Natural killer cell (primary cell): ENCODE measurements around the gene EFCC1. TPM values are rescaled to one million over a fixed set of nuclear protein-coding genes. Genes with fewer than 3 reads are reported as not detected.

Experiments used
- ATAC-seq, 3 donors: fragments of 150-1000 bp in 2 of 3; fragments of 200-7000 bp in 1 of 3; cut with Tn5 transposase; 1 replicate in 1 of 3; 2 replicates in 2 of 3; pipeline ENCODE4 v1.10.0; 2021; ENCODE audit warnings: mild to moderate bottlenecking in 2 of 3, moderate library complexity in 2 of 3
- DNase-seq, 2 donors: peaks; one replicate each; pipeline versions ENCODE4 v3.0.0 to v3.0.0-alpha.2; 2013 to 2021; ENCODE audit warnings: mixed read lengths in 1 of 2
- H3K27ac ChIP-seq: one replicate; pipeline ENCODE4 v1.5.1; 2013; ENCODE audit warnings: mild to moderate bottlenecking, low read length
- H3K27me3 ChIP-seq: one replicate; pipeline ENCODE4 v1.6.1; 2013; ENCODE audit warnings: low read length; ENCODE audit not compliant: control insufficient read depth, insufficient read depth
- H3K36me3 ChIP-seq: one replicate; pipeline ENCODE4 v1.6.1; 2013; ENCODE audit warnings: low read length; ENCODE audit not compliant: control insufficient read depth, insufficient read depth
- H3K4me1 ChIP-seq: one replicate; pipeline ENCODE4 v1.6.1; 2013; ENCODE audit warnings: low read length; ENCODE audit not compliant: control insufficient read depth, insufficient read depth
- H3K4me3 ChIP-seq: one replicate; pipeline ENCODE4 v1.5.1; 2013; ENCODE audit warnings: low read length
- H3K9me3 ChIP-seq: one replicate; pipeline ENCODE4 v1.6.1; 2013; ENCODE audit warnings: low read length; ENCODE audit not compliant: control insufficient read depth, insufficient read depth
- H3K27ac Mint-ChIP-seq, 2 donors: one replicate each; pipeline ENCODE4 v1.8.0; 2022; ENCODE audit warnings: mild to moderate bottlenecking in 2 of 2, mixed read lengths in 2 of 2, moderate library complexity in 1 of 2
- H3K27me3 Mint-ChIP-seq, 2 donors: one replicate each; pipeline ENCODE4 v1.8.0; 2022; ENCODE audit warnings: low read depth in 2 of 2, mixed read lengths in 2 of 2
- H3K36me3 Mint-ChIP-seq: one replicate; pipeline ENCODE4 v1.8.0; 2022; ENCODE audit warnings: mixed read lengths
- H3K4me1 Mint-ChIP-seq, 2 donors: one replicate each; pipeline ENCODE4 v1.8.0; 2022; ENCODE audit warnings: mixed read lengths in 2 of 2
- H3K4me3 Mint-ChIP-seq: one replicate; pipeline ENCODE4 v1.8.0; 2022; ENCODE audit warnings: mild to moderate bottlenecking, moderate library complexity, mixed read lengths
- H3K9me3 Mint-ChIP-seq, 2 donors: one replicate each; pipeline ENCODE4 v1.8.0; 2022; ENCODE audit warnings: mixed read lengths in 2 of 2
- WGBS: methylation state at CpG from one replicate; pipeline ENCODE4 v1.1.7; 2013; ENCODE audit warnings: missing lambda C conversion rate; ENCODE audit not compliant: insufficient coverage; 5-methylcytosine and 5-hydroxymethylcytosine counted together
- intact Hi-C: fragments of 100-400 bp; cut with micrococcal nuclease; formaldehyde crosslinking; loops from one replicate; pipeline ENCODE4 v1.14.2; 2022
- total RNA-seq, 4 donors: library from RNA; stranded (reverse); fragments of 120-200 nt in 1 of 4; gene quantifications; one replicate each; pipeline versions ENCODE4 v1.2.3 to v1.2.4, GENCODE V29; 2013 to 2022
- TF ChIP-seq, protein P1 (sequence below): fragments of 200-600 bp; IDR thresholded peaks from one replicate; pipeline ENCODE4 v1.8.0; 2022; ENCODE audit warnings: antibody characterized with exemption

Gene EFCC1
- total RNA-seq, 3 donors from 2014 or later (not counting 1 experiment from before 2014, with no cell fraction given) = 0.28 to 0.70 TPM; not detected in 1

DNA sequence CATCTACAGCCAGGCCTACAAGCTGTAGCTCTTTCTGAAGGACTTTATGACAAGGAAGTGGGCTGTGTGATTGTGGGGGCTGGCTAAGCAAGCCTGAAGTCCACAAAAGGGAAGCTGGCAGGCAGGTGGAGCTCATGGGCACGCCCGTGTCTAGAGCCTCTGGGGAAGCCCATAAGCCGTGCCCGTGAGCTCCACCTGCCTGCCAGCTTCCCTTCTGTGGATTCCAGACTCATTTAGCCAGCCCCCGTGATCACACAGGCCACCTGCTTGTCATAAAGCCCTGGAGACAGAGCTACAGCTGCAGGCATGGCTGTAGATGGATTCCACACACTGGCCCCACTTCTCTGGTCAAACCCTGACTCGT lies 15.2 kb downstream of the EFCC1 start:
- peaks cover 38% of the 10 kb centered on the region for H3K4me1 ChIP-seq
- peak overlapping the region; percentile 2 for H3K4me3 ChIP-seq
- TF ChIP-seq, protein P1, sequence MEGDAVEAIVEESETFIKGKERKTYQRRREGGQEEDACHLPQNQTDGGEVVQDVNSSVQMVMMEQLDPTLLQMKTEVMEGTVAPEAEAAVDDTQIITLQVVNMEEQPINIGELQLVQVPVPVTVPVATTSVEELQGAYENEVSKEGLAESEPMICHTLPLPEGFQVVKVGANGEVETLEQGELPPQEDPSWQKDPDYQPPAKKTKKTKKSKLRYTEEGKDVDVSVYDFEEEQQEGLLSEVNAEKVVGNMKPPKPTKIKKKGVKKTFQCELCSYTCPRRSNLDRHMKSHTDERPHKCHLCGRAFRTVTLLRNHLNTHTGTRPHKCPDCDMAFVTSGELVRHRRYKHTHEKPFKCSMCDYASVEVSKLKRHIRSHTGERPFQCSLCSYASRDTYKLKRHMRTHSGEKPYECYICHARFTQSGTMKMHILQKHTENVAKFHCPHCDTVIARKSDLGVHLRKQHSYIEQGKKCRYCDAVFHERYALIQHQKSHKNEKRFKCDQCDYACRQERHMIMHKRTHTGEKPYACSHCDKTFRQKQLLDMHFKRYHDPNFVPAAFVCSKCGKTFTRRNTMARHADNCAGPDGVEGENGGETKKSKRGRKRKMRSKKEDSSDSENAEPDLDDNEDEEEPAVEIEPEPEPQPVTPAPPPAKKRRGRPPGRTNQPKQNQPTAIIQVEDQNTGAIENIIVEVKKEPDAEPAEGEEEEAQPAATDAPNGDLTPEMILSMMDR = no peak
- Mint-ChIP-seq H3K27ac (peak overlapping the region; percentile 92 to 93), H3K36me3 (no peaks in the 10 kb centered on the region), H3K9me3 (no peaks in the 10 kb centered on the region), H3K4me3 (peak overlapping the region; percentile 88), H3K4me1 (peaks cover 41 to 47% of the 10 kb centered on the region in 2 donors), H3K27me3 (no peaks in the 10 kb centered on the region)
- H3K27me3 ChIP-seq = no peaks in the 10 kb centered on the region
- intact Hi-C loops = no loop called here
- under 1% methylated on average over 6 of the region's 6 CpGs for WGBS
- H3K9me3 ChIP-seq = no peaks in the 10 kb centered on the region
- DNase-seq (peak; percentile 46 to 89), ATAC-seq (peak; percentile 63 to 80 (median 67))
- H3K36me3 ChIP-seq = no peaks in the 10 kb centered on the region
- H3K27ac ChIP-seq = peak overlapping the region; percentile 86

DNA sequence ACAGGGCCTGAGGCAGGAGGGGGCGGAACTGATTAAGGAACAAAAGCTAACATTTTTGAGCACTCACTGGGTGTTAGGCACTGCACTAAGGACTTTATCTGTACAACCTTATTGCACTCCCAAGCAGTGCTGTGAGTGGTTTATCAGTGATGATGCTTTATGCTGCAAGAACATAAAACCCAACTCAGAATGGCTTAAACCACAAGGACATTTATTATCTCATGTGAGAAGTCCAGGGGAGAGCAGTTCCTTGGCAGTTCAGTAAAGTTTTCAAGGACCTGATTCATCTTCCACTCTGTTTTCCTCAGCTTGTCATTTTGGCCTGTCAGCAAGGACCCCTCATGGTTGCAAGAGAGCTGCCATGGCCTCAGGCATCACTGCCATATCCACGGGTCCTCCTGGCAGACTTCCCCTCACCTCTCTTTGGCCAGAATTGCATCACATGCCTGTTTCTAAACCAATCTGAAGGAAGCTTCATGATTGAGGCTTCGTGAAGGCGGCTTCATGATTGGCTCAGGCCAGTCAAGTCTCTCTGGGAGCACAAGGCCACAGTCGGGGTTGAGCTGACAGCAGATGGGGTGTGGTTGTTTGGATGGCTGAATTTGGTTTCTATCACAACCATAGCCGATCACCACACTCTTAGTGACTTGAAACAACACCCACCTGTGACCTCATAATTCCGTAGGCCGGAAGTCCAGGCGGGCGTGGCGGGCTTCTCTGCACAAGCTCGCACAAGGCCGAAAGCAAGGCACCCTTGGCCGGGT lies 15.8 kb downstream of the EFCC1 start:
- peaks cover 40% of the 10 kb centered on the region for H3K4me1 ChIP-seq
- TF ChIP-seq, protein P1 = no peak
- no peaks in the 10 kb centered on the region for H3K9me3 Mint-ChIP-seq
- H3K4me3 ChIP-seq = no peak overlapping the region
- no peaks in the 10 kb centered on the region for H3K36me3 Mint-ChIP-seq
- peak overlapping the region; percentile 92 to 93 for H3K27ac Mint-ChIP-seq
- H3K4me1 Mint-ChIP-seq = peaks cover 46 to 51% of the 10 kb centered on the region in 2 donors
- no peaks in the 10 kb centered on the region for H3K9me3 ChIP-seq
- peak overlapping the region; percentile 88 for H3K4me3 Mint-ChIP-seq
- intact Hi-C loops = no loop called here
- ATAC-seq = peak; percentile 28 to 66 (median 63)
- peak overlapping the region; percentile 86 for H3K27ac ChIP-seq
- no peaks in the 10 kb centered on the region for H3K27me3 Mint-ChIP-seq
- DNase-seq = peak in 1 of 2 donors; percentile 64
- H3K27me3 ChIP-seq = no peaks in the 10 kb centered on the region
- H3K36me3 ChIP-seq = no peaks in the 10 kb centered on the region
- WGBS = 82% methylated on average over 13 of the region's 14 CpGs

DNA sequence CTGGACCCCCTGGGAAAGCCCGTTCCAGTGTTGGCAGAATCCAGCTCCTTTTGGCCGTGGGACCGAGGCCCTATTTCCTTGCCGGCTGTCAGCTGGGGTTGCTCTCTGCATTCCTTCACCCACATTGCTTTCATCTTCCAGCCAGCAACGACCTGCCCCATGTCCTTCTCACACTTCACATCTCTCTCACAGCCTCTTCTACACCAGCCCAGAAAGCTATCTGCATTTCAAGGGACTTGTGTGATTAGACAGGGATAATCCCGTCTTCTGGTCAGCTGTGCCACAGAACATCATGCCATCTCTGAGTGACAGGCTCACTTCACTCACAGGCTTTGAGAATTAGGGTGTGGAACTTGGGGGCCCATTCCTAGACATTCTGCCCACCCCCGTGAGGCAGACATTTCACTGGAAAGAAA lies 16.4 kb downstream of the EFCC1 start:
- Histone ChIP-seq H3K9me3 (no peaks in the 10 kb centered on the region), H3K4me1 (peaks cover 46% of the 10 kb centered on the region), H3K27ac (peak overlapping the region; percentile 86), H3K27me3 (no peaks in the 10 kb centered on the region), H3K4me3 (no peak overlapping the region), H3K36me3 (no peaks in the 10 kb centered on the region)
- H3K9me3 Mint-ChIP-seq = no peaks in the 10 kb centered on the region
- H3K36me3 Mint-ChIP-seq = no peaks in the 10 kb centered on the region
- peak in 1 of 3 donors; percentile 1 for ATAC-seq
- no peak for DNase-seq
- H3K4me3 Mint-ChIP-seq = peak overlapping the region; percentile 36
- peak overlapping the region; percentile 92 to 93 for H3K27ac Mint-ChIP-seq
- 82% methylated on average over 7 of the region's 7 CpGs for WGBS
- peaks cover 51 to 57% of the 10 kb centered on the region in 2 donors for H3K4me1 Mint-ChIP-seq
- H3K27me3 Mint-ChIP-seq = no peaks in the 10 kb centered on the region
- TF ChIP-seq, protein P1 = no peak
- intact Hi-C loops = no loop called here
